Measurements from ENCODE around the gene CSNK1A1. TPM values are rescaled to one million over a fixed set of nuclear protein-coding genes. Genes with fewer than 3 reads are reported as not detected.

Gene CSNK1A1
- total RNA-seq, 1 experiment from 2014 or later: 287 TPM

- intact Hi-C loops (cut with micrococcal nuclease; ENCODE audit: unreplicated experiment): no loop called here
- ChIA-PET POLR2A (no interaction called here), CTCF (interaction anchor here (0.9 kb wide), 1 partner anchor 19 kb away, joined by 3 read pairs; no protein-coding TSS in a partner anchor)
- no TSS peak for BruUV-seq (replicated peaks)
- ATAC-seq (peak; percentile 77), DNase-seq (ENCODE audit: low read depth, low spot score) (no peak)
- H3K4me3 ChIP-seq (ENCODE audit: low read depth in 2 of 2, low read length in 2 of 2): no peak overlapping the region
- peak overlapping the region; percentile 68 for H3K27ac ChIP-seq (ENCODE audit: low read length)
- no peaks in the 10 kb centered on the region for H3K9me3 ChIP-seq (ENCODE audit: control insufficient read depth, insufficient read depth, low read depth, low read length)
- H3K36me3 ChIP-seq (ENCODE audit: control insufficient read depth, insufficient read depth, low read length): no peaks in the 10 kb centered on the region
- H3K27me3 ChIP-seq (ENCODE audit: control insufficient read depth, insufficient read depth, low read length): no peaks in the 10 kb centered on the region
- in situ Hi-C loops (cut with HindIII; ENCODE audit: low pct_unique_long_range_greater_than_20kb, low sequenced_read_pairs): no loop called here
- no peak for TF ChIP-seq CTCF (IDR thresholded peaks at IDR 0.05)
- no peak for TF ChIP-seq POLR2AphosphoS5 (IDR thresholded peaks at IDR 0.05; ENCODE audit: low read depth, low read length)
- no peak for TF ChIP-seq SIN3A (IDR thresholded peaks at IDR 0.05; ENCODE audit: borderline replicate concordance, insufficient read depth, low read depth, low read length)
- no peak for TF ChIP-seq REST (IDR thresholded peaks at IDR 0.05; ENCODE audit: insufficient read depth in 1 of 2, low read depth in 2 of 2, low read length in 1 of 2)
- TF ChIP-seq TCF7L2 (IDR thresholded peaks at IDR 0.05; ENCODE audit: low read depth, low read length): no peak
- peaks cover 14% of the 10 kb centered on the region for H3K4me1 ChIP-seq (ENCODE audit: control insufficient read depth, insufficient read depth, low read length)
Observed at GRCh38 chr5:149471406-149472183, 79.6 kb downstream of the CSNK1A1 start.

GRCh38 chr5:149470942-149471341 lies 80.3 kb downstream of the CSNK1A1 start:
- DNase-seq (ENCODE audit: low read depth, low spot score): no peak
- no peak overlapping the region for H3K4me3 ChIP-seq (ENCODE audit: low read depth in 2 of 2, low read length in 2 of 2)
- POLR2A ChIA-PET: no interaction called here
- H3K36me3 ChIP-seq (ENCODE audit: control insufficient read depth, insufficient read depth, low read length): no peaks in the 10 kb centered on the region
- intact Hi-C loops (cut with micrococcal nuclease; ENCODE audit: unreplicated experiment): no loop called here
- ATAC-seq: no peak
- no peak overlapping the region; the same call in 1 of the 2 replicates for H3K27ac ChIP-seq (ENCODE audit: low read length)
- no TSS peak for BruUV-seq (replicated peaks)
- H3K4me1 ChIP-seq (ENCODE audit: control insufficient read depth, insufficient read depth, low read length): peaks cover 20% of the 10 kb centered on the region
- no peaks in the 10 kb centered on the region for H3K9me3 ChIP-seq (ENCODE audit: control insufficient read depth, insufficient read depth, low read depth, low read length)
- in situ Hi-C loops (cut with HindIII; ENCODE audit: low pct_unique_long_range_greater_than_20kb, low sequenced_read_pairs): no loop called here
- H3K27me3 ChIP-seq (ENCODE audit: control insufficient read depth, insufficient read depth, low read length): no peaks in the 10 kb centered on the region
- CTCF ChIA-PET: interaction anchor here (0.9 kb wide), 1 partner anchor 20 kb away, joined by 3 read pairs; no protein-coding TSS in a partner anchor
- TF ChIP-seq CTCF (IDR thresholded peaks at IDR 0.05) (no peak), TCF7L2 (IDR thresholded peaks at IDR 0.05; ENCODE audit: low read depth, low read length) (no peak), REST (IDR thresholded peaks at IDR 0.05; ENCODE audit: insufficient read depth in 1 of 2, low read depth in 2 of 2, low read length in 1 of 2) (no peak), POLR2AphosphoS5 (IDR thresholded peaks at IDR 0.05; ENCODE audit: low read depth, low read length) (no peak), SIN3A (IDR thresholded peaks at IDR 0.05; ENCODE audit: borderline replicate concordance, insufficient read depth, low read depth, low read length) (no peak)

Data from Panc1 (cell line).